ENCODE results near the gene CD79A. TPM values are rescaled to one million over a fixed set of nuclear protein-coding genes. Genes with fewer than 3 reads are reported as not detected.

Gene CD79A
- 1 to 10 TPM; 2.5 to 2.7 TPM for total RNA-seq

DNA sequence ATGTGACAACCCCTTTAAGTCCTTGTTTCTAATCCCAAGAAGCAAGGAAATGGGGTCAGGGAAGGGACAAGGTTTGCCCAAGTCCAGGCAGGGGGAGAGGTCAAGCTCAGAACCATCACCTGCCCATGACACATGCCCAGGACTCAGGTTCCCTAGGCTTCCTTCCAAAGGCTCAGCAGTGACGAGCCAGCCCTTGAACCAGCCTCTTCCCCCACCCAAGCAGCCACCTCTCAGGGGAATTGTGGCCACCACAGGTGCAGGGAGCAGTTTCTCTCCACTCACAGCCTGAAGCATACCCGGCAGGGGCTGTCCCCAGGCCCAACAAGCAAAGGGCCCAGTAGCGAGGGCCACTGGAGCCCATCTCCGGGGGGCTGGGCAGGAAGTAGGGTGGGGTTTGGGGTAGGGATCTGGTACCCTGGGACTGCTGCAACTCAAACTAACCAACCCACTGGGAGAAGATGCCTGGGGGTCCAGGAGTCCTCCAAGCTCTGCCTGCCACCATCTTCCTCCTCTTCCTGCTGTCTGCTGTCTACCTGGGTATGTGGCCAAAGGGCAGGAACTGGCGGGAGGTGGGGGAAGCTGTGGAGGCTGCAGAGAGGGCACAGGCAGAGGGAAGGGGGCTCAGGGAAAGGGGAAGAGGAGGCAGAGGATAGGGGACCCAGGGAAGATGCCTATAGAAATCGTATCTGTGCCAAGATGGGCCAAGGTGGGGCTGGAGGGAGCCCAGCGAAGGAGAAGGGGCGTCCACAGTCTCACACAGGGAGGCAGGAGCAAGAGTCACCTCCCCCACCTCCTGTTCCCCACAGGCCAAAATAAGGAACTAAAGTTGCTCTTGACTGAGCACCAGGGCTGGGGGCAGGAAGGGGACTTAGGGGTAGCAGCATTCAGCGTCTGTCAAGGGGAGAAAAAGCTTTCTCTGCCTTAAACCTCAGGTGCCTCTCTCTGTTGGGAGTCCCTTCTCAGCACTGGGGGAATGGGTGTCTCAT, at the start of gene CD79A:
Gene CD79A (plus strand): TSS at position 433 of the 986 bp plus-strand sequence. CDS start 26 bp downstream, at position 459.
- Mint-ChIP-seq H3K27me3 (ENCODE audit: low read depth) (no peaks in the 10 kb centered on the region), H3K4me3 (peak within 1 kb of the TSS; percentile 38), H3K9me3 (no peaks in the 10 kb centered on the region), H3K4me1 (ENCODE audit: low read depth) (peaks cover 57% of the 10 kb centered on the region), H3K36me3 (ENCODE audit: low read depth) (peaks cover 3% of the 10 kb centered on the region), H3K27ac (peak within 1 kb of the TSS; percentile 75)
- DNase-seq: peak; percentile 71
- intact Hi-C loops (cut with micrococcal nuclease): no loop called here
- CTCF ChIA-PET: interaction anchor here (0.6 to 6.2 kb wide), 5 partner anchors 7 to 74 kb away, joined by 3 to 68 read pairs (median 4); partner anchors contain the start of gene ARHGEF1

- DNase-seq: no peak
- no peaks in the 10 kb centered on the region for H3K36me3 Mint-ChIP-seq (ENCODE audit: low read depth)
- no peak overlapping the region for H3K27ac Mint-ChIP-seq
- CTCF ChIA-PET: interaction anchor here (1.0 to 1.2 kb wide), 4 partner anchors 15 to 105 kb away, joined by 3 to 4 read pairs (median 3); no protein-coding TSS in a partner anchor
- no peaks in the 10 kb centered on the region for H3K4me1 Mint-ChIP-seq (ENCODE audit: low read depth)
- peaks cover 3% of the 10 kb centered on the region for H3K27me3 Mint-ChIP-seq (ENCODE audit: low read depth)
- intact Hi-C loops (cut with micrococcal nuclease): no loop called here
- H3K9me3 Mint-ChIP-seq: no peaks in the 10 kb centered on the region
- no peak overlapping the region for H3K4me3 Mint-ChIP-seq
Observed at GRCh38 chr19:41837981-41838708, 38.9 kb upstream of the CD79A start.

DNA sequence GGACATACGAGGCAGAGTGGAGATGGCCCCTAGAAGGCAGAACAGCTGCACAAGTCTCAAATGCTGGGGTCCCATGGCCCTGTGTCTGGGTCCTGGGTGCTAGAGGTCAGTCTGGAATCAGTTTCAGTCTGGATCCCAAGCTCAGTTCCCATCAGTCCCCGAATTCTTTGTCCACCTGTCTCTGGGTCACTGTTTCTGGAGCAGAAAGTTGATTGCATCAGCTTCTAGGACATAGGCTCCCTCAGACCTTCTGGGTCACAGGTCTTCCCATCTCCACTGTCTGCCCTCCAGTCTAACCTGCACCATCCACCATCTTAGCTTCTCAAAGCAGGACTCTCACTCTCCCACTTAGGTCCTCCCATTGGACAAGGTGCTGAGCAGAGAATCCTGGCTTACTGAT, 37.9 kb upstream of the CD79A start:
- H3K36me3 Mint-ChIP-seq (ENCODE audit: low read depth): no peaks in the 10 kb centered on the region
- H3K4me3 Mint-ChIP-seq: no peak overlapping the region
- intact Hi-C loops (cut with micrococcal nuclease): no loop called here
- no peaks in the 10 kb centered on the region for H3K4me1 Mint-ChIP-seq (ENCODE audit: low read depth)
- no peaks in the 10 kb centered on the region for H3K9me3 Mint-ChIP-seq
- DNase-seq: no peak
- CTCF ChIA-PET: interaction anchor here (1.0 to 2.0 kb wide), 4 partner anchors 14 to 106 kb away, joined by 3 to 5 read pairs (median 4); no protein-coding TSS in a partner anchor
- H3K27ac Mint-ChIP-seq: no peak overlapping the region
- H3K27me3 Mint-ChIP-seq (ENCODE audit: low read depth): peaks cover 3% of the 10 kb centered on the region

GRCh38 chr19:41843371-41843770, 33.7 kb upstream of the CD79A start:
- H3K36me3 Mint-ChIP-seq (ENCODE audit: low read depth): no peaks in the 10 kb centered on the region
- no peak for DNase-seq
- no peaks in the 10 kb centered on the region for H3K27me3 Mint-ChIP-seq (ENCODE audit: low read depth)
- H3K4me3 Mint-ChIP-seq: no peak overlapping the region
- CTCF ChIA-PET: interaction anchor here (0.6 to 1.9 kb wide), 2 partner anchors 9 to 1538 kb away, joined by 3 to 6 read pairs; no protein-coding TSS in a partner anchor
- no peaks in the 10 kb centered on the region for H3K4me1 Mint-ChIP-seq (ENCODE audit: low read depth)
- intact Hi-C loops (cut with micrococcal nuclease): no loop called here
- H3K9me3 Mint-ChIP-seq: no peaks in the 10 kb centered on the region
- H3K27ac Mint-ChIP-seq: no peak overlapping the region

DNA sequence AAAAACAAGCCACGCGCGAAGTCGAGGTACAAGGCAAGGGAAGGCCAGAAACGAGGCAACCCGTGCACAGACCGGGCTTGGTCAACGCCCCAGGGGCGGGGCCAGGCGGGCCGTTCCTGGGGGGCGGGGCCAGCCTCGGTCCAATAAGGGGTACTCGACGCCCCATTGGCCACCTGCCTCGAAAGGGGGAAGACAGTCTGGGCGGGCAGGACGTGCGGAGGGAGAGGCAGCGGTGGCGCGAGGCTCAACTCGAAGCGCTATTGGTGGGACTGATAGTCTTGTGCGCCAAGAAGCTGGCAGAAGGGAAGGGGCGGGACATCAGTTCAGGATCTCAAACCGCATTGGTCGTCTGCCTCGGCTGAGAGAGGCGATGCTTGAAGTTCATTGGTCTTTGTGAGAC, 32.5 kb upstream of the CD79A start, which contains the start of gene LYPD4:
Gene LYPD4 (minus strand): TSS at position 83 of the 400 bp plus-strand sequence. CDS start 5,398 bp downstream, outside the sequence.
- CTCF ChIA-PET: no interaction called here
- no peak within 1 kb of the TSS for H3K27ac Mint-ChIP-seq
- H3K27me3 Mint-ChIP-seq (ENCODE audit: low read depth): no peaks in the 10 kb centered on the region
- H3K9me3 Mint-ChIP-seq: no peaks in the 10 kb centered on the region
- DNase-seq: no peak
- H3K36me3 Mint-ChIP-seq (ENCODE audit: low read depth): no peaks in the 10 kb centered on the region
- no peaks in the 10 kb centered on the region for H3K4me1 Mint-ChIP-seq (ENCODE audit: low read depth)
- intact Hi-C loops (cut with micrococcal nuclease): no loop called here
- H3K4me3 Mint-ChIP-seq: no peak within 1 kb of the TSS

DNA sequence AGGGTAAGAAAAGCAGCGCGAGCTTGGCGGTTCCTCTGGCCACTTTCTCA, 32.3 kb upstream of the CD79A start, which contains the start of gene DMRTC2:
Gene DMRTC2 (plus strand): TSS at position 42 of the 50 bp plus-strand sequence. CDS start 2,387 bp downstream, outside the sequence.
- Mint-ChIP-seq H3K27me3 (ENCODE audit: low read depth) (no peaks in the 10 kb centered on the region), H3K4me1 (ENCODE audit: low read depth) (no peaks in the 10 kb centered on the region), H3K27ac (no peak within 1 kb of the TSS), H3K9me3 (no peaks in the 10 kb centered on the region), H3K36me3 (ENCODE audit: low read depth) (no peaks in the 10 kb centered on the region), H3K4me3 (no peak within 1 kb of the TSS)
- DNase-seq: no peak
- CTCF ChIA-PET: no interaction called here
- intact Hi-C loops (cut with micrococcal nuclease): no loop called here

DNA sequence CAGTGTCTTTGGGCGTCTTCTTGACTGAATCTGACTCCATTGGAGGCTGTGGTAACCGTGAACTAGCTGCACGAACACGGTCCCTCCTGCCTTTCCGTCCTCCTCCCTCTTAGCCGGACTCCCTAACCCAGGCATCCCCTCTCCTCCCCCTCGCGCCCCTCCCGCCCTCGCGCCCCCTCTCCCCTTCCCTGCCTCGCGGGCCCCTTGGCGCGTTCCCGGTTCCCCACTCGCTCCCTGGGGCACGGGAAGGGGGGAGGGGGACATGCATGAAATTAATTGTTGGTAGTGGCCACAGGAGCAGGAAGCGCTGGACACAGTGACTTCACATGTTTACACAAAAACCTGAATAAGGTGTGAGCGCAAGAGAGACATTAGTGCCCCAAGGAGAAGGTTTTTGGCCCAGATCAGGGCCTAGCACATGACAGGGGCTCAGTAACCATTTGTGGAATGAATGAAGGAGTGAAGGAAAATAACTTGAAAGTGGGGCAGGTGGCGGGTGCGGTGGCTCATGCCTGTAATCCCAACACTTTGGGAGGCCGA, 32.0 kb upstream of the CD79A start:
- CTCF ChIA-PET: no interaction called here
- Mint-ChIP-seq H3K4me1 (ENCODE audit: low read depth) (no peaks in the 10 kb centered on the region), H3K27me3 (ENCODE audit: low read depth) (no peaks in the 10 kb centered on the region), H3K36me3 (ENCODE audit: low read depth) (no peaks in the 10 kb centered on the region), H3K9me3 (no peaks in the 10 kb centered on the region), H3K4me3 (no peak overlapping the region), H3K27ac (no peak overlapping the region)
- no peak for DNase-seq
- intact Hi-C loops (cut with micrococcal nuclease): no loop called here

DNA sequence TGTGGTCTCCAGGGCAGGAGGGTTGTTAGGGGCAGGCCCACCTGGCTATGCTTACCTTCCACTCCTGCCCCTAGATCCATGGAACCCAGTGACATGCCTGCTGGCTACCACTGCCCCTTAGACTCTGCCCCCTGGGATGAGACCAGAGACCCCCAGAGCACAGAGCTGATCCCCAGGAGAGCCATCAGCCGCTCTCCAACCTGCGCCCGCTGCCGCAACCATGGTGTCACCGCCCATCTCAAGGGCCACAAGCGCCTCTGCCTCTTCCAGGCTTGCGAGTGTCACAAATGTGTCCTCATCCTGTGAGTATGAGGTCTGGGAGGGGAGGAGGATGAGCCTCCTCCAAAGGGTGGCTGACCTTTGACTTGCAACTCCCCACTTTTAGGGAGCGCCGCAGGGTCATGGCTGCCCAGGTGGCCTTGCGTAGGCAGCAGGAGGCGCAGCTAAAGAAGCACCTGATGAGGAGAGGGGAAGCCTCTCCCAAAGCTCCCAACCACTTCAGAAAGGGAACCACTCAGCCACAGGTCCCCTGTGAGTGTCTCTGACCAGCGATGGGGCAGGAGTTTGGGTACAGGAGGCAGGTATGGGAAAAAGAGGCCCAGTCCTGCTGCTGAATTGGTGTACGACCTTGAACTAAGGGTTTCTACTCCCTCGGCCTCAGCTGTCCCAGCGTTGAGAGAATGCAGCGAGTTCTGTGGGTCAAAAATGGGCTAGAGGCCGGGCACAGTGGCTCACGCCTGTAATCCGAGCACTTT, 29.6 kb upstream of the CD79A start:
- no peaks in the 10 kb centered on the region for H3K9me3 Mint-ChIP-seq
- H3K27me3 Mint-ChIP-seq (ENCODE audit: low read depth): no peaks in the 10 kb centered on the region
- no peaks in the 10 kb centered on the region for H3K36me3 Mint-ChIP-seq (ENCODE audit: low read depth)
- no peaks in the 10 kb centered on the region for H3K4me1 Mint-ChIP-seq (ENCODE audit: low read depth)
- DNase-seq: no peak
- CTCF ChIA-PET: interaction anchor here (0.6 to 1.1 kb wide), 2 partner anchors 11 to 57 kb away, joined by 3 read pairs; no protein-coding TSS in a partner anchor
- intact Hi-C loops (cut with micrococcal nuclease): no loop called here
- H3K4me3 Mint-ChIP-seq: no peak overlapping the region
- H3K27ac Mint-ChIP-seq: no peak overlapping the region

DNA sequence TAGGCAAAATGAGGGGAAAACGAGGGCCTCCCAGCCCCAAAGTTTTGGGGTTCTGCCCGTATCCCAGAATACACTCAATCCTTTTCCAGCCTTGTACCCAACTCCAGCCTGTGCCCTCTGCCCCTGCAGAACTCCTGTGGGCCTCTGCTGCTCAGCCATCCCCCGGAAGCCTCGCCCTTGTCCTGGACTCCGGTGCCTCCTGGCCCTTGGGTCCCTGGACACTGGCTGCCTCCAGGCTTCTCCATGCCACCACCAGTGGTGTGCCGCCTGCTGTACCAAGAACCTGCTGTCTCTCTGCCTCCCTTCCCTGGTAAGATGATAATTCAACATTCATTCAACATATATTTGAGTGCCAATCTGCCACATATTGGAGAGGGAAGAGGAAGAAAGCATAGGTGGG, 28.4 kb upstream of the CD79A start:
- CTCF ChIA-PET: interaction anchor here (1.2 to 2.3 kb wide), 2 partner anchors 56 to 142 kb away, joined by 5 to 6 read pairs; no protein-coding TSS in a partner anchor
- Mint-ChIP-seq H3K4me3 (no peak overlapping the region), H3K36me3 (ENCODE audit: low read depth) (no peaks in the 10 kb centered on the region), H3K27ac (no peak overlapping the region), H3K27me3 (ENCODE audit: low read depth) (no peaks in the 10 kb centered on the region), H3K9me3 (no peaks in the 10 kb centered on the region), H3K4me1 (ENCODE audit: low read depth) (no peaks in the 10 kb centered on the region)
- DNase-seq: no peak
- intact Hi-C loops (cut with micrococcal nuclease): no loop called here

DNA sequence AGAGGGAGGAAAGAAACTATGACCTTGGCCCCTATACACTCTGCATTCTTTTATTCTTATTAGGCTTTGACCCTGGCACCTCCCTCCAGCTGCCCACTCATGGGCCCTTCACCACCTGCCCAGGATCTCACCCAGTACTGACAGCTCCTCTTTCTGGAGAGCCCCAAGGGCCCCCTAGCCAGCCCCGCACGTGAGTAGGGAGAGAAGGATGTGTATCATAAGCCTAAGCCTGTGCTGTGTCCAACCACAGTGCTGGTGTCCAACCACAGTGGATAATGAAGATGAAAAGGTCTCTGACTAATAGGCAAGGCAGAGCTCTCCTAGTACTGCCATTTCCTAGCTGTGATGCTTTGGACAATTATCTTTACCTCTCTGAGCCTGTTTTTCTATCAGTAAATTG, 28.0 kb upstream of the CD79A start:
- DNase-seq: no peak
- Mint-ChIP-seq H3K9me3 (no peaks in the 10 kb centered on the region), H3K4me3 (no peak overlapping the region), H3K36me3 (ENCODE audit: low read depth) (no peaks in the 10 kb centered on the region), H3K27ac (no peak overlapping the region), H3K27me3 (ENCODE audit: low read depth) (no peaks in the 10 kb centered on the region), H3K4me1 (ENCODE audit: low read depth) (no peaks in the 10 kb centered on the region)
- CTCF ChIA-PET: interaction anchor here (0.8 to 2.3 kb wide), 4 partner anchors 9 to 142 kb away, joined by 3 to 6 read pairs (median 4); no protein-coding TSS in a partner anchor
- intact Hi-C loops (cut with micrococcal nuclease): no loop called here

DNA sequence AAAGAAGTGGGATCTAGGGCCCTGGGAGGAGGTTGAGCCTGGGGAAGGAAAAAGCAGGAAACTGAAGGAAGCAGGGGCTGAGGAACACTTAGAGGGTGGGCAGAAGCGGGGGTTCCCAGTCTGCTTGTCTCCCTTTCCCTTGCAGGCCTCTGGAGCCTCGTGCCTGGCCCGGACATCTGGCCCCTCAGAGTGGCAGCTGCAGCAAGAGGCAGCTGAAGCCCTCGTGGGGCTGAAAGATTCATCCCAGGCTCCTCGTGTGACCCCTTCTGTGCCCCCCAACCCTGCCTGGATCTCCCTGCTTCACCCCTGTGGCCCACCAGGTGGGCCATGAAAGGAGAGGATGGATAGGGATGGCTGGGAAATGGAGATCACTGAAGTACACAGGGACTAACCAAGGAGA, 26.7 kb upstream of the CD79A start:
- no peaks in the 10 kb centered on the region for H3K27me3 Mint-ChIP-seq (ENCODE audit: low read depth)
- H3K9me3 Mint-ChIP-seq: no peaks in the 10 kb centered on the region
- no peak overlapping the region for H3K4me3 Mint-ChIP-seq
- no peak overlapping the region for H3K27ac Mint-ChIP-seq
- H3K36me3 Mint-ChIP-seq (ENCODE audit: low read depth): no peaks in the 10 kb centered on the region
- CTCF ChIA-PET: interaction anchor here (2.3 kb wide), 1 partner anchor 57 kb away, joined by 6 read pairs; no protein-coding TSS in a partner anchor
- no peak for DNase-seq
- intact Hi-C loops (cut with micrococcal nuclease): no loop called here
- H3K4me1 Mint-ChIP-seq (ENCODE audit: low read depth): no peaks in the 10 kb centered on the region

DNA sequence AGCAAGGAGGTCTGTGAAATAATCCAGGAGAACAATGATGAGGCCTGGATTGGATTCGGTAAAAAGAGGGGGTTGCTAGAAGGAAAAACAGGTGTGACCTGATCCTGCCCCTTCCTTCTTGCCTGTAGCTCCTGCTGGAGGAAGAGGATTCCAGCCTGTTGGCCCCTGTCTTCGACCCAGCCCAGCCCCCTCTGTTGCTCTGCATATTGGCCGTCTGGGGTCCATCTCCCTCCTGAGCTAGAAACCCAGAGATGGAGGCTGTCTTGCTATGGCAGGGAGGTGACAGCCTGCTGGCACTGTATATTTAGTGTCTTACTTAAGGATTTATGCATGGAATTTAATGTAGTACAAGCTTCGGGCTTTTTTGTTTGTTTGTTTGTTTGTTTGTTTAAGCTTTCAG, 25.6 kb upstream of the CD79A start:
- Mint-ChIP-seq H3K27me3 (ENCODE audit: low read depth) (no peaks in the 10 kb centered on the region), H3K9me3 (no peaks in the 10 kb centered on the region), H3K4me1 (ENCODE audit: low read depth) (no peaks in the 10 kb centered on the region), H3K27ac (no peak overlapping the region), H3K4me3 (no peak overlapping the region), H3K36me3 (ENCODE audit: low read depth) (no peaks in the 10 kb centered on the region)
- CTCF ChIA-PET: interaction anchor here (0.6 to 1.8 kb wide), 4 partner anchors 15 to 209 kb away, joined by 3 to 8 read pairs (median 4); no protein-coding TSS in a partner anchor
- no peak for DNase-seq
- intact Hi-C loops (cut with micrococcal nuclease): no loop called here

Measured in activated naive CD4-positive, alpha-beta T cell treated with anti-CD3 and anti-CD28 coated beads for 36 hours (primary cell).